ENCODE measurements around the gene RSPH6A. TPM values are rescaled to one million over a fixed set of nuclear protein-coding genes. Genes with fewer than 3 reads are reported as not detected.
A peak's percentile ranks its signal among the peaks of the same experiment; 100 is the strongest.

RSPH6A gene
- total RNA-seq, 5 donors from 2014 or later (not counting 1 experiment from before 2014, with no cell fraction given) = 0.20 to 0.47 (median 0.38) TPM

DNA sequence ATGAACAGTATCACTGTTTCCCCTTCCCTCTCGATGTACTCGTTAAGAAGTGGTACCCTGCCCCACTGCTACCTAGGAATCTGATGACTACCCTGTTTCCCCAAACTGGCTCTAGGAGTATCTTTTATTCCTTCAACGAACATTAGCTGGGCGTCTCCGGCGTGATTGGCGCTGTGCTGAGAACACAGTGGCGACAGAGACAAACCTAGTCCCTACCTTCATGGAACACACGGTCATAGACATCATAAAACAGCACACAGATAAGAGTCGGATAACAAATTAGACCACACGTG lies 47.1 kb upstream of the RSPH6A start:
- Mint-ChIP-seq H3K27me3 (peaks cover 15 to 18% of the 10 kb centered on the region in 2 donors), H3K4me1 (peaks cover 23 to 43% (median 33%) of the 10 kb centered on the region in 3 donors), H3K27ac (peak overlapping the region; percentile 70 to 91), H3K36me3 (peaks cover 8% of the 10 kb centered on the region), H3K9me3 (no peaks in the 10 kb centered on the region), H3K4me3 (peak overlapping the region; percentile 92 to 99 (median 95))
- ChIA-PET CTCF (no interaction called here), POLR2A (no interaction called here)
- H3K4me1 ChIP-seq (ENCODE audit: control insufficient read depth in 1 of 2, extremely low read depth in 1 of 2, insufficient read depth in 2 of 2, low read length in 2 of 2) = peaks cover 0 to 32% of the 10 kb centered on the region in 2 experiments
- H3K27ac ChIP-seq (ENCODE audit: low read length) = peak overlapping the region; percentile 86
- WGBS (ENCODE audit: insufficient coverage) = 4% methylated on average over 10 of the region's 11 CpGs
- H3K9me3 ChIP-seq = no peaks in the 10 kb centered on the region
- peaks cover 0 to 19% of the 10 kb centered on the region in 2 donors for H3K36me3 ChIP-seq (ENCODE audit: control insufficient read depth in 2 of 2, extremely low read depth in 1 of 2, insufficient read depth in 1 of 2, low read length in 1 of 2)
- ATAC-seq (replicated peaks in 1 of 4) (no peak), DNase-seq (no peak)
- H3K27me3 ChIP-seq (replicated peaks in 1 of 2; ENCODE audit: control insufficient read depth in 2 of 2, extremely low read depth in 1 of 2, insufficient read depth in 2 of 2, low read length in 1 of 2) = peaks cover 0 to 26% of the 10 kb centered on the region in 2 experiments
- H3K4me3 ChIP-seq (ENCODE audit: control insufficient read depth in 1 of 2, extremely low read depth in 1 of 2, low read length in 1 of 2) = peak overlapping the region; percentile 90 to 95

DNA sequence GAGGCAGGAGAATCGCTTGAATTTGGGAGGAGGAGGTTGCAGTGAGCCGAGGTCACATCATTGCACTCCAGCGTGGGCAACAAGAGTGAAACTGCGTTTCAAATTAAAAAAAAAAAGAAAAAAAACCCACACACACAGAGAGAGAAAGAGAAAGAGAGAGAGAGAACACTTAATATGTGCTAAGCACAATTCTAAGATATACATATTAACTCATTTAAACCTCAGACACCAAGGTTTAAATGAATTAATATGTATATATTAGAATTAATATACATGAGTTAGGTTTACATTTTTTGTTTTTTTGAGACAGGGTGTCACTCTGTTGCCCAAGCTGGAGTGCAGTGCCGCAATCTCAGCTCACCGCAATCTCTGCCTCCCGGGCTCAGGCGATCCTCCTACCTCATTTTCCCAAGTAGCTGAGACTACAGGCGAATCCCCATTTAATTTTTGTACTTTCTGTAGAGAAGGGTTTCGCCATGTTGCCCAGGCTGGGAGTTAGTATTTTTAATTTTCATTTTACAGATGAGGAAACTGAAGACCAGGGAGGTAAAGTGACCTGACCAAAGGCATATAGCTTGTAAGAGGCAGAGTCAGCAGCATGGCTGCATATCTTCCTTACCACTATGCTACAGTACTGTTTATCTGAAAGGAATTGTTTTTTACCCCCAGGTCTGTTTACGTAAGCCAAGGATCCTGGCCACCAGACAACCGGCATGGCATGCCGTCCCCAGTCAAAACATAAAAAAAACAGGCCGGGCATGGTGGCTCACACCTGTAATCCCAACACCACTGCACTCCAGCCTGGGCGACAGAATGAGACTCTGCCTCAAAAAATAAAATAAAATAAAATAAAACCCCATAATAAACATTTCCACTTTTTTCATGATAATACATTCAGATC lies 45.5 kb upstream of the RSPH6A start:
- Mint-ChIP-seq H3K27ac (peak overlapping the region in 1 of 2 donors; percentile 39), H3K4me3 (peak overlapping the region in 2 of 3 donors; percentile 92 to 99), H3K4me1 (peaks cover 31 to 43% (median 39%) of the 10 kb centered on the region in 3 donors), H3K27me3 (peaks cover 12 to 16% of the 10 kb centered on the region in 2 donors), H3K36me3 (peaks cover 8% of the 10 kb centered on the region), H3K9me3 (no peaks in the 10 kb centered on the region)
- Histone ChIP-seq H3K4me1 (ENCODE audit: control insufficient read depth in 1 of 2, extremely low read depth in 1 of 2, insufficient read depth in 2 of 2, low read length in 2 of 2) (peaks cover 0 to 32% of the 10 kb centered on the region in 2 experiments), H3K36me3 (ENCODE audit: control insufficient read depth in 2 of 2, extremely low read depth in 1 of 2, insufficient read depth in 1 of 2, low read length in 1 of 2) (peaks cover 0 to 22% of the 10 kb centered on the region in 2 donors), H3K27me3 (replicated peaks in 1 of 2; ENCODE audit: control insufficient read depth in 2 of 2, extremely low read depth in 1 of 2, insufficient read depth in 2 of 2, low read length in 1 of 2) (peaks cover 0 to 20% of the 10 kb centered on the region in 2 experiments), H3K9me3 (no peaks in the 10 kb centered on the region), H3K27ac (ENCODE audit: low read length) (no peak overlapping the region), H3K4me3 (ENCODE audit: control insufficient read depth in 1 of 2, extremely low read depth in 1 of 2, low read length in 1 of 2) (no peak overlapping the region)
- CTCF ChIA-PET = interaction anchor here in 1 of 2 donors (0.5 to 0.6 kb wide), 2 partner anchors 42 to 128 kb away, joined by 3 to 4 read pairs; no protein-coding TSS in a partner anchor
- ATAC-seq (replicated peaks in 1 of 4) = no peak
- DNase-seq = no peak
- 100% methylated on average over 1 of the region's 15 CpGs for WGBS (ENCODE audit: insufficient coverage)
- POLR2A ChIA-PET = interaction anchor here in 1 of 2 donors (0.7 kb wide), 1 partner anchor 298 kb away, joined by 12 read pairs; no protein-coding TSS in a partner anchor

DNA sequence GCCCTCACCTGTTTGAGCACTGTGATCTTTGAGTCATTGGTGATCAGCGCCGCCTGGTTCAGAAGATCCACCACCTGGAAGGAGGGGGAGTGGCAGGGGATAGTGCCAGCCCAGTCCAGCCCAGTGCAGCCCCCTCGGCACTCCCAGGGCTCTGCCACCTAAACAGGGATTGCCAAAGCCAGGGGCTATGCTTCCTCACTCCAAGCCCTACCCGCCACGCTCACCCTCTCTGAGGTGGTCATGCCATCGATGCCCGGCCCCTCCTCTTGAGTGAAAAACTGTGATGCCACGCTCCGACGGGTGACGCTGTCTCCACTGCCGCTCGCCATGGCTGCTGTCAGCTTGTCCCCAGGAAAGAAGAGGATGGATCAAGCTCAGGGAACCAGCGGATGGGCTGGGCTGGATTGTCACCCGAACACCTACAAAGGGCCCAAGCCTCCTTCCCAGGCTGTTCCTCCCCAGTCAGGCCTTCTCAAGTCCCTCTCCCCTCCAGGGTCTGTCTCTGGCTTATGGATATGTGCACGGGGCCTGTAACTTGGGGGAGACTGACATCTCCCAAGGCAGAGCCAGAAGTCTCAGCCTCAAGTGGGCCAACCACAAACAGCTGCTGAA lies 39.2 kb upstream of the RSPH6A start:
- Histone ChIP-seq H3K4me1 (ENCODE audit: control insufficient read depth in 1 of 2, extremely low read depth in 1 of 2, insufficient read depth in 2 of 2, low read length in 2 of 2) (peaks cover 0 to 2% of the 10 kb centered on the region in 2 experiments), H3K27me3 (replicated peaks in 1 of 2; ENCODE audit: control insufficient read depth in 2 of 2, extremely low read depth in 1 of 2, insufficient read depth in 2 of 2, low read length in 1 of 2) (no peaks in the 10 kb centered on the region), H3K36me3 (ENCODE audit: control insufficient read depth in 2 of 2, extremely low read depth in 1 of 2, insufficient read depth in 1 of 2, low read length in 1 of 2) (peaks cover 2 to 58% of the 10 kb centered on the region in 2 donors), H3K27ac (ENCODE audit: low read length) (no peak overlapping the region), H3K9me3 (no peaks in the 10 kb centered on the region), H3K4me3 (ENCODE audit: control insufficient read depth in 1 of 2, extremely low read depth in 1 of 2, low read length in 1 of 2) (no peak overlapping the region)
- H3K4me1 Mint-ChIP-seq = peaks cover 6 to 13% (median 11%) of the 10 kb centered on the region in 3 donors
- ATAC-seq (replicated peaks in 1 of 4) = no peak
- peaks cover 35% of the 10 kb centered on the region for H3K36me3 Mint-ChIP-seq
- no peak overlapping the region for H3K27ac Mint-ChIP-seq
- no peaks in the 10 kb centered on the region for H3K27me3 Mint-ChIP-seq
- no peaks in the 10 kb centered on the region for H3K9me3 Mint-ChIP-seq
- CTCF ChIA-PET = interaction anchor here in 1 of 2 donors (0.8 kb wide), 1 partner anchor 10 kb away, joined by 3 read pairs; no protein-coding TSS in a partner anchor
- POLR2A ChIA-PET = interaction anchor here in 1 of 2 donors (0.7 kb wide), 1 partner anchor 121 kb away, joined by 7 read pairs; the partner anchor contains the start of gene MEIOSIN
- DNase-seq = no peak
- no peak overlapping the region for H3K4me3 Mint-ChIP-seq
- WGBS (ENCODE audit: insufficient coverage) = 98% methylated on average over 15 of the region's 16 CpGs

DNA sequence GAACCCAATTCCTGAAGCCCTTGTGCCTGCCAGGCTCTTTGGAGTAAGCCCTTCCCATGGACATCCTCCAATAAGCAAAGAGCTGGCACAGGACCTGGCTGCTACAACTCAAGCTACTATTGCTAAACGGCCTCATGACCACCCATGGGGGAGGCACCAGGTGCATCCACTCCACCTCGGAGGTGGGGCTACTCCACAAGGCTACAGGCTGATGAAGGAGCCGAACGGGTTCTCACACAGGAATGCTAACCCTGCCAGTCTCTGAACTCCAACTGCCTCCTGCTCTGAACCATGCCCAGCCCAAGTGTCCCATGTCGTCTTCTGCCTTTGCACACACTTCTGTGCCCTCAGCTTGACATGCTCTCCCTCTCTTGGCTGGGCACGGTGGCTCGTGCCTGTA lies 37.9 kb upstream of the RSPH6A start:
- Histone ChIP-seq H3K4me3 (ENCODE audit: control insufficient read depth in 1 of 2, extremely low read depth in 1 of 2, low read length in 1 of 2) (no peak overlapping the region), H3K27me3 (replicated peaks in 1 of 2; ENCODE audit: control insufficient read depth in 2 of 2, extremely low read depth in 1 of 2, insufficient read depth in 2 of 2, low read length in 1 of 2) (no peaks in the 10 kb centered on the region), H3K27ac (ENCODE audit: low read length) (no peak overlapping the region), H3K4me1 (ENCODE audit: control insufficient read depth in 1 of 2, extremely low read depth in 1 of 2, insufficient read depth in 2 of 2, low read length in 2 of 2) (peaks cover 0 to 2% of the 10 kb centered on the region in 2 experiments), H3K36me3 (ENCODE audit: control insufficient read depth in 2 of 2, extremely low read depth in 1 of 2, insufficient read depth in 1 of 2, low read length in 1 of 2) (peaks cover 11 to 62% of the 10 kb centered on the region in 2 donors), H3K9me3 (no peaks in the 10 kb centered on the region)
- no peak overlapping the region for H3K4me3 Mint-ChIP-seq
- DNase-seq = no peak
- peaks cover 33% of the 10 kb centered on the region for H3K36me3 Mint-ChIP-seq
- 91% methylated on average over 5 of the region's 7 CpGs for WGBS (ENCODE audit: insufficient coverage)
- CTCF ChIA-PET = no interaction called here
- POLR2A ChIA-PET = no interaction called here
- no peaks in the 10 kb centered on the region for H3K9me3 Mint-ChIP-seq
- no peaks in the 10 kb centered on the region for H3K27me3 Mint-ChIP-seq
- no peak for ATAC-seq (replicated peaks in 1 of 4)
- peaks cover under 1 to 11% (median 9%) of the 10 kb centered on the region in 3 donors for H3K4me1 Mint-ChIP-seq
- H3K27ac Mint-ChIP-seq = no peak overlapping the region

DNA sequence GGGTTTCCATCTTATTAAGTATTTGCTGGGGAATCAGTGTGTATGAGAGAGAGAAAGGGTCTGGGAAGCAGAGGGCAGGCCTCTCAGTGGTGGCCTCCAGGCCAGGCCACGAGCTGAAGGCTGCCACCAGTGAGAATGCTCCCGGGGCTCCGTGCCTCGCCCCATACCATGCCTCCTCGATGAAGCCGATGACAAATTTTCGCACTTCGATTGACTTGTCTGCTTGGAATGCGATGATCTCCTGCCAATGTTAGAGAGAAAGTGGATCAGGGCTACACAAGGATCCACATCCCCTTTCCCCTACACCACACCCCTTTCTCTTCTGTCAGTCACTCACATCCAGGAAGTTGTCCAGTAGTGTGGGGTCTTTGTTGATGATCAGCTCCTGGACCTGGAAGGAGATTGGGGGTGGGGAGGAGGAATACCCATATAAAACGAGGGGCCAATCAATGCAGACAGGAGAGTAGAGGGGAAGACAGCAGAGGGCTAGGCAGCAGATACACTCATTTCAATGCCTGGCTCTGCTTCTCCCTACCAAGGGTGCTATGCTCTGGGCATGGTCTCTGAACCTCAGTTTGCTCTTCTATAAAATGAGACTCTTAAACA lies 37.1 kb upstream of the RSPH6A start:
- H3K4me1 ChIP-seq (ENCODE audit: control insufficient read depth in 1 of 2, extremely low read depth in 1 of 2, insufficient read depth in 2 of 2, low read length in 2 of 2) = peaks cover 0 to 2% of the 10 kb centered on the region in 2 experiments
- 100% methylated on average over 2 of the region's 10 CpGs for WGBS (ENCODE audit: insufficient coverage)
- DNase-seq = no peak
- no peak for ATAC-seq (replicated peaks in 1 of 4)
- H3K4me3 ChIP-seq (ENCODE audit: control insufficient read depth in 1 of 2, extremely low read depth in 1 of 2, low read length in 1 of 2) = no peak overlapping the region
- Mint-ChIP-seq H3K36me3 (peaks cover 40% of the 10 kb centered on the region), H3K9me3 (no peaks in the 10 kb centered on the region), H3K4me3 (no peak overlapping the region), H3K27ac (no peak overlapping the region), H3K27me3 (no peaks in the 10 kb centered on the region), H3K4me1 (peaks cover 0 to 11% (median 8%) of the 10 kb centered on the region in 3 donors)
- H3K9me3 ChIP-seq = no peaks in the 10 kb centered on the region
- H3K27ac ChIP-seq (ENCODE audit: low read length) = no peak overlapping the region
- ChIA-PET POLR2A (no interaction called here), CTCF (no interaction called here)
- H3K36me3 ChIP-seq (ENCODE audit: control insufficient read depth in 2 of 2, extremely low read depth in 1 of 2, insufficient read depth in 1 of 2, low read length in 1 of 2) = peaks cover 17 to 68% of the 10 kb centered on the region in 2 donors
- H3K27me3 ChIP-seq (replicated peaks in 1 of 2; ENCODE audit: control insufficient read depth in 2 of 2, extremely low read depth in 1 of 2, insufficient read depth in 2 of 2, low read length in 1 of 2) = no peaks in the 10 kb centered on the region

DNA sequence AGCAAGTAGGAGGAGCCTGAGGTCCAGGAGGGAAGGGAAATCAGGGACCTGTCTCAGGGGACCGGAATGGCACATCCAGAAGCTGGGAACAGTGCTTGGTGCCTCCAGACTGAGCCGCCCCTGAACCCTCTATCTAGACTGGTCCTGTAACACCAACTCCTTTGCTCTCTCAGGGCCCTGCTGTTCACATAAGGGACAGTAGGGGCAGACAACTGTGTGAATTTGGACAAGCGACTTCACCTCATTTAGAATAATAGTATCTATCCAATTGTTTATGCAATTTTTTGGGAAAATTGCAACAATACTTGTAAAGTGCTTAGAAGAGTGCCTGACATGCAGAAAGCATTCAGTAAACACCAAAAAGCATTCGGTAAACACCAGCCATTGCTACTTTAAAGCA lies 33.8 kb upstream of the RSPH6A start:
- ChIA-PET CTCF (no interaction called here), POLR2A (no interaction called here)
- ATAC-seq (replicated peaks in 1 of 4) (no peak), DNase-seq (no peak)
- Mint-ChIP-seq H3K9me3 (no peaks in the 10 kb centered on the region), H3K36me3 (peaks cover 58% of the 10 kb centered on the region), H3K4me3 (no peak overlapping the region), H3K27me3 (no peaks in the 10 kb centered on the region), H3K4me1 (peaks cover 0 to 2% (median 1%) of the 10 kb centered on the region in 3 donors), H3K27ac (no peak overlapping the region)
- H3K36me3 ChIP-seq (ENCODE audit: control insufficient read depth in 2 of 2, extremely low read depth in 1 of 2, insufficient read depth in 1 of 2, low read length in 1 of 2) = peaks cover 15 to 89% of the 10 kb centered on the region in 2 donors
- H3K27me3 ChIP-seq (replicated peaks in 1 of 2; ENCODE audit: control insufficient read depth in 2 of 2, extremely low read depth in 1 of 2, insufficient read depth in 2 of 2, low read length in 1 of 2) = no peaks in the 10 kb centered on the region
- WGBS (ENCODE audit: insufficient coverage) = 100% methylated on average over 1 of the region's 4 CpGs
- no peaks in the 10 kb centered on the region for H3K4me1 ChIP-seq (ENCODE audit: control insufficient read depth in 1 of 2, extremely low read depth in 1 of 2, insufficient read depth in 2 of 2, low read length in 2 of 2)
- H3K9me3 ChIP-seq = no peaks in the 10 kb centered on the region
- H3K4me3 ChIP-seq (ENCODE audit: control insufficient read depth in 1 of 2, extremely low read depth in 1 of 2, low read length in 1 of 2) = no peak overlapping the region
- no peak overlapping the region for H3K27ac ChIP-seq (ENCODE audit: low read length)

Measured in T-cell (primary cell).